A549 (cell line): ENCODE data around the gene RPN1.

ENCODE experiments used
- CBX8 ChIP-seq: fragments of 200-600 bp; sonication (generic); IDR thresholded peaks from 2 replicates; pipeline ENCODE4 v1.6.1; 2016
- CTCF ChIP-seq: fragments of >200 bp; sonication (Bioruptor Twin); formaldehyde crosslinking; IDR thresholded peaks from 3 replicates; pipeline ENCODE4 v1.5.1; 2016
- ESRRA ChIP-seq: fragments of 150-350 bp; IDR thresholded peaks from 2 replicates; pipeline ENCODE4 v1.6.1; 2014; ENCODE audit warnings: mild to moderate bottlenecking, low read length, borderline replicate concordance
- POLR2A ChIP-seq: IDR thresholded peaks from 2 replicates; pipeline ENCODE4 v1.6.1; 2012; ENCODE audit warnings: mild to moderate bottlenecking, low read length
- RFX5 ChIP-seq: fragments of 450-650 bp; IDR thresholded peaks from 2 replicates; pipeline ENCODE4 v1.7.1; 2014; ENCODE audit warnings: antibody characterized with exemption, mild to moderate bottlenecking, moderate library complexity
- SMC3 ChIP-seq: fragments of >200 bp; sonication (Bioruptor Twin); formaldehyde crosslinking; IDR thresholded peaks from 3 replicates; pipeline ENCODE4 v1.6.1; 2018; ENCODE audit warnings: inconsistent platforms

- no peak for TF ChIP-seq CTCF
- TF ChIP-seq SMC3, result no peak
- TF ChIP-seq POLR2A, result no peak
- no peak for TF ChIP-seq ESRRA
- no peak for TF ChIP-seq RFX5
- TF ChIP-seq CBX8, result no peak
These were observed 57.8 kb downstream of the RPN1 start for GRCh38 chr3:128592864-128593263.
